Measurements from ENCODE around the gene MTAP. TPM values are rescaled to one million over a fixed set of nuclear protein-coding genes. Genes with fewer than 3 reads are reported as not detected.

MTAP gene
- total and polyA plus RNA-seq, 9 of the 15 experiments (the other 6 are each of a cell fraction or from before 2014, with no cell fraction given): 0.07 TPM; not detected in 8

DNA sequence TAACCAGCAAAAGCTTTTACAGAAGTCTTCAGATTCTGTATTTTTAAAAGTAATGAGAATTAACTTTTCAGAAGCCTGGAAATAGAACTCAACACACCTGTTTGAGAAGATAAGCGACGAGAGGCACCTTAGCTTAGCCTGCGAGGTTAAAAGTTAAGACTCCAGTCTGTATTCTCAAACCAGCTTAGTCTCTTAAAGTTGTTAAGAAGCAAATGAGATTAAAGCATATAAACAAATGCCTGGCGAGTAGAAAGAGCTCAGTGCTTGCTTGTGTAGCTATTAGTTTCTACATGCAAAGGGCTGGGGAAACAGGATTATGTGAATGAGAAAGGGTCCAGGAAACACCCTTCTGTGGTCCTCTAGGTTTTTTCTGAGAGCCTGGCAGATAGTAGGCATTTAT, 51.7 kb downstream of the MTAP start:
- Histone ChIP-seq H3K4me3 (no peak overlapping the region), H2AFZ (ENCODE audit: low read depth, low read length) (no peak overlapping the region), H3K9me3 (replicated peaks; ENCODE audit: control insufficient read depth, insufficient read depth, low read depth, low read length) (no peaks in the 10 kb centered on the region), H3K9ac (ENCODE audit: insufficient read depth in 1 of 2, low read depth in 2 of 2, low read length in 2 of 2) (no peak overlapping the region), H3K9me1 (ENCODE audit: control insufficient read depth, insufficient read depth, low read length) (no peaks in the 10 kb centered on the region), H3K27ac (ENCODE audit: extremely low read depth, low read depth, low read length) (no peak overlapping the region), H3K36me3 (ENCODE audit: control insufficient read depth, insufficient read depth, low read length) (no peaks in the 10 kb centered on the region), H3K4me2 (ENCODE audit: insufficient read depth, low read length) (no peak overlapping the region), H4K20me1 (replicated peaks; ENCODE audit: control insufficient read depth, insufficient read depth, low read length) (no peaks in the 10 kb centered on the region), H3K27me3 (ENCODE audit: control insufficient read depth in 2 of 2, insufficient read depth in 2 of 2, low read length in 2 of 2) (no peaks in the 10 kb centered on the region), H3K4me1 (replicated peaks in 1 of 2; ENCODE audit: control insufficient read depth in 2 of 2, insufficient read depth in 2 of 2, low read length in 2 of 2) (no peaks in the 10 kb centered on the region), H3K79me2 (ENCODE audit: control insufficient read depth, insufficient read depth, low read length) (no peaks in the 10 kb centered on the region)
- no TSS peak for BruUV-seq (replicated peaks)
- POLR2A ChIA-PET: no interaction called here
- WGBS (ENCODE audit: insufficient coverage, low coverage, missing lambda C conversion rate): no CpG with 5 or more reads among the region's 4 CpGs
- FAIRE-seq: no peak
- no peak for TF ChIP-seq MNT (conservative IDR thresholded peaks at IDR 0.05)
- TF ChIP-seq SMAD3 (CRISPR knock-in tag; conservative IDR thresholded peaks at IDR 0.05): no peak
- no peak for TF ChIP-seq ZMIZ1 (IDR thresholded peaks at IDR 0.05; ENCODE audit: low read depth in 2 of 2, low read length in 2 of 2)
- CTCF ChIA-PET (ENCODE audit: low intra/inter-chr PET ratio): no interaction called here
- ATAC-seq: no peak
- intact Hi-C loops (cut with micrococcal nuclease): no loop called here
- DNase-seq (ENCODE audit: extremely low read depth in 1 of 4, low spot score in 3 of 4): no peak
- in situ Hi-C loops (cut with MboI): no loop called here
